GM23338 (cell line): ENCODE measurements around the gene SETD1A.

Source experiments
- CTCF ChIP-seq, 2 experiments: fragments of 200-600 bp in 1 of 2; sonication (generic) in 1 of 2; conservative IDR thresholded peaks; 2 replicates each; pipeline versions ENCODE4 v1.5.1 to v1.6.1; 2016 to 2017; ENCODE audit warnings: antibody characterized with exemption in 2 of 2, low read depth in 2 of 2, mild to moderate bottlenecking in 2 of 2, moderate library complexity in 1 of 2
- EZH2 ChIP-seq: fragments of 200-600 bp; sonication (generic); IDR thresholded peaks from one replicate; pipeline ENCODE4 v1.8.0; 2017; ENCODE audit warnings: antibody characterized with exemption, mild to moderate bottlenecking, low read depth; ENCODE audit not compliant: unreplicated experiment
- EZH2phosphoT487 ChIP-seq: fragments of 200-600 bp; sonication (generic); IDR thresholded peaks from one replicate; pipeline ENCODE4 v1.8.1; 2018; ENCODE audit warnings: antibody characterized with exemption; ENCODE audit not compliant: unreplicated experiment
- JUNB ChIP-seq: IDR thresholded peaks from one replicate; pipeline ENCODE4 v1.6.1; 2016; ENCODE audit warnings: antibody characterized with exemption; ENCODE audit not compliant: unreplicated experiment
- POLR2AphosphoS5 ChIP-seq: IDR thresholded peaks from 2 replicates; pipeline ENCODE4 v1.6.1; 2016; ENCODE audit warnings: antibody characterized with exemption, low read depth
- REST ChIP-seq: IDR thresholded peaks from one replicate; pipeline ENCODE4 v1.6.1; 2018; ENCODE audit warnings: antibody characterized with exemption; ENCODE audit not compliant: unreplicated experiment
- STAT1 ChIP-seq: IDR thresholded peaks from one replicate; pipeline ENCODE4 v1.6.1; 2016; ENCODE audit warnings: antibody characterized with exemption; ENCODE audit not compliant: unreplicated experiment

GRCh38 chr16:31010585-31011325 is 53.2 kb downstream of the SETD1A start, which contains the start of gene STX1B:
- peak; percentile 41; the same call in 1 of the 2 replicates for TF ChIP-seq POLR2AphosphoS5
- no peak for TF ChIP-seq EZH2
- no peak for TF ChIP-seq EZH2phosphoT487
- no peak for TF ChIP-seq CTCF (conservative IDR thresholded peaks at IDR 0.05; ENCODE audit: low read depth in 2 of 2)
- no peak for TF ChIP-seq JUNB
- TF ChIP-seq REST, result no peak
- no peak for TF ChIP-seq STAT1
